Hindlimb muscle (tissue), 1 donor: ENCODE results near the gene ORC4. TPM values are rescaled to one million over a fixed set of nuclear protein-coding genes. Genes with fewer than 3 reads are reported as not detected.
"Not testable (repeated sequence)": the region's sequence is repeated elsewhere in the genome, so short reads cannot be mapped to it uniquely, and the experiment has no call there.

Experiments
- DNase-seq: peaks from one replicate; pipeline ENCODE4 v3.0.0-alpha.2; 2013
- polyA plus RNA-seq: library from polyadenylated mRNA; unstranded; fragments of 120-200 nt; gene quantifications from one replicate; pipeline ENCODE4 v1.2.1, GENCODE V29; 2013; ENCODE audit not compliant: insufficient read length

The ORC4 gene
- polyA plus RNA-seq, 1 donor = 33.7 TPM

DNA sequence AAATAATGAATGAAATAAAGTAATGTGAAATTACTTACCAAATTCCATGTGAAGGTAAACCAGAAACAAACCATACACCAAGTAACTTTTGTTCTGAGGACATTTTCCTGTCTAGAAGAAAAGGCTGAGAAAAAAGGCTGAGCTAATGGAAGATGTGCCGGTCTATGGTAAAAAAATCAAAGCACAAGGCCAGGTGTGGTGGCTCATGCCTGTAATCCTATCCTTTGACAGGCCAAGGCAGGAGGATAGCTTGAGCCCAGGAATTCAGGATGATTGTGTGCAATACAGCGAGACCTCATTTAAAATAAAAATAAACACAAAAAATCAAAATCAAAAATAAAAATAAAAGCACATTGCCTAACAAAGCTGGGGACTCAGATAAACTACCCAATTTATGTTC lies 6.7 kb downstream of the ORC4 start:
- no peak for DNase-seq

DNA sequence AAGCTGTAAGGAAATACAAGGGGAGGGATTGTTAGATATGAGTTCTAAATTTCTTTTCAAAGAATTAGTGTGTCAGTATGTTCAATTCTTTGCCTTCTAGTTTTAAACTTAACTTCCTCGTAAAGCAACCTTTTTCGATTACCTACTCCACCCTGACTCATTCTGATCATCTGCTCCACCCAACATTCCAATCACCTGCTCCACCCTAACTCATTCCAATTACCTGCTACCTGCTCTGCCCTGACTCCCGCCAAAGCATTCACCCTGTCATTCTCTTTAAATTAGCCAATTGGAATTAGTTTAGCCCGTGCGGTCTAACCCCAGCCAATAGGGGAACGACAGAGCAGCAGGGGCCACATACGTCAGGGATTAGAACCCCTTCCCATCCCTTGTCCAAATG lies 12.1 kb downstream of the ORC4 start:
- not testable (repeated sequence) for DNase-seq

DNA sequence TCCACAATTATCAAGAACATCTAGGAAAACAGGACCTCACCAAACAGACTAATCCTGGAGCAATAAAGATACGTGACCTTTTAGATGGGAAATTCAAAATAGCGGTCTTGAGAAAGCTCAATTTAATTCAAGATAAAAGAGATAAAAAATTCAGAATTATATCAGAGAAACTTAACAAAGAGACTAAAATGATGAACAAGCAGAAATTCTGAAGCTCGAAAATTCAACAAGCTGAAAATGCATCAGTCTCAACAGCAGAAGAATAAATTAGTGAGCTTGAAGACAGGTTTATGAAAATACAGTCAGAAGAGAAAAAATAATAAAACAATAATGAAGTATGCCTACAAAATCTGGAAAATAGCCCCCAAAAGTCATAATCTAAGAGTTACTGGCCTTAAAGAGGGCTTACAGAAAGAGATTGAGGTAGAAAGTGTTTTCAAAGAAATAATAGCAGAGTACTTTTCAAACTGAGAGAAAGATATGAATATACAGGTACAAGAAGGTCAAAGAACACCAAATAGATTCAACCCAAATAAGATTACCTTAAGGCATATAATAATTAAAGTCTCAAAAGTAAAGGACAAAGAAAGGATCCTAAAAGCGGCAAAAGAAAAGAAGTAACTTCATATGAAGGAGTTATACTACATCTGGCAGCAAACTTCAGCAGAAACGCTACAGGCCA lies 13.2 kb downstream of the ORC4 start:
- DNase-seq = no peak

DNA sequence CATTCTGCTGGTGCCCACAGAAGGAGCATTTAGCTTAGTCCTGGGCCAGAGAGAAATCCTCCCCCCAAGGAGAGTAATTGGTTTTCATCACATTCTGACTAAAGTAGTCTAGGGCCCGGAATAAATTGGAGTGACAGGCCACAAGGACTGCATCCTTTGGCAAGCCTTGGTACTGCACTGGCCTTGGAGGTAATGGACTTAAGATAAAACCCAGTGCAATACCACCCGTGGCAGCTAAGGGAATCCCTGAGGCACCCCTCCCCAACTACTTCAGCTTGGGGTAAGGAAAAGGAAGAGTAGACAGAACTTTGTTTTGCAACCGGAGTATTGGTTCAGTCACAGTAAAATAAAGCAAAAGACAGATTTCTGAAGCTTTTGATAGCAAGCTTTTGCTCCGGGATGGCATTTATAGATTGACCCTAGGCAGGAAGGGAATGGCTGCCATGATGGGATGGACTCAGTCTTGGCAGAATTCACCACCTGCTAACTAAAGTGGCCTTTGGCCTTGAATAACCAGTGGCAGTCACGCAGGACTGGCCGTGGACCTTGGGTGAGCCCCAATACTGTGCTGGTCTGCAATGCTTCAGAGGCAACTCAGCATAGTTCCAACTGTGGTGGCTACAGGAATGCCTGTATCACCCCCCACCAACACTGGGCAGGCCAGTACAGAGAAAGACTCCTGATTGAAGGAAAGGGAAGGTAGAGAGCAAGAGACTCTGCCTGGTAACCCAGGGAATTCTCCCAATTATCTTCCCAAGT lies 14.1 kb downstream of the ORC4 start:
- DNase-seq = no peak

DNA sequence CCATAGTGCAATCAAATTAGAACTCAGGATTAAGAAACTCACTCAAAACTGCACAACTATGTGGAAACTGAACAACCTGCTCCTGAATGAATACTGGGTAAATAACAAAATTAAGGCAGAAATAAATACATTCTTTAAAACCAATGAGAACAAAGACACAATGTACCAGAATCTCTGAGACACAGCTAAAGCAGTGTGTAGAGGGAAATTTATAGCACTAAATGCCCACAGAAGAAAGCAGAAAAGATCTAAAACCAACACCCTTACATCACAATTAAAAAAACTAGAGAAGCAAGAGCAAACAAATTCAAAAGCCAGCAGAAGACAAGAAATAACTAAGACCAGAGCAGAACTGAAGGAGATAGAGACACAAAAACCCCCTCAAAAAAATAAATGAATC lies 18.1 kb downstream of the ORC4 start:
- DNase-seq = not testable (repeated sequence)

DNA sequence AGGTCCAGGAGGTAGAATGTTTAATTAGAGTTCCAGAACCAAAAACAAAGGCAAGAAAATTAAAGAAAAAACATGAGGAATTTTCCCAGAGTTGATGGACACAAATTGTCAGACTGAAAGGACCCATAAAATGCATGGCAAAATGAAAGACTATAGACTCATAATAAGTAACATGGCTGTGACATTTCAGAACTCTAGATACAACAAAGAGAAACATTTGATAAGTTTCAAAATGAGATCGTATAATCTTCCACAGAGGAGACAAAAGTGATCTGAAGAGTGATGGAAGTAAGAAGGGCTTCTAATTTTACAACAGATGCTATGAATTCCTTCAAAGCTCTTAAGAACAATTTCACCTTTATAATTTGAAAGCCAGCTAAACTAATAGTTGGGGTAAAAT lies 20.4 kb downstream of the ORC4 start:
- no peak for DNase-seq

DNA sequence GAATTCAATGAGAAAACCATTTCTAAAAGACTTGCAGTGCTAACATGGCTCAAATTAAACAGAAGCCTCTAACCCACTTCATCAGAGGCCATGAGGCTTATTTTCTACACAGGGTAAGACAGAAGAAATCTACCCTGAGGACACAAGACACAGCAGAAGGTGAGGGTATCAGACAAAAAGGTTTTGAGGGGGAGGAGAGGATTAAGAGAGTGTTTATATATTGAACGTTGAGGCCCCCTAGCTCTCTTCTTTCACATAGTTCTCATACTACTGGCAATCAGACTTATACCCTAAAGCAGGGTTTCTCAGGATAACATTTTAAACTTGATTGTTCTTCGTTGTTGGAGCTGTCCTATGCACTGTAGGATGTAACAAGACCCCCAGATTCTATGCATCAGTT lies 21.4 kb downstream of the ORC4 start:
- DNase-seq = no peak

DNA sequence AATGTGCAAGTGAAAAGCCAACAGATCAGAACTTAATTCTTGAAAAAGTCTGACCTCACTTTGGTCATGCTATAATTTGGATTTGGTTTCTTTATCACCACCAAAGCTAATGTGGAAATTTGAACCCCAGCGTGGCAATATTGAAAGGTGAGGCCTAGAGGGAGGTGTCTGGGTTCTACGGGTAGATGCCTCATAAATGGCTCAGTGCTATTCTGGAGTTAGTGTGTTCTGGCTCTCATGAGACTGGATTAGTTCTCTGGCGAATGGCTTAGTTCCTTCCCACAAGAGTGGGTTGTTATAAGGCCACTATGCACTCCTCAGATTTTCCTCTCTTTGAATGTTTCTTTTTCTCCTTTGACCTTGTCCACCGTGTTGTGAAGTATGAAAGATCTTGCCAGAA lies 22.3 kb downstream of the ORC4 start:
- no peak for DNase-seq

DNA sequence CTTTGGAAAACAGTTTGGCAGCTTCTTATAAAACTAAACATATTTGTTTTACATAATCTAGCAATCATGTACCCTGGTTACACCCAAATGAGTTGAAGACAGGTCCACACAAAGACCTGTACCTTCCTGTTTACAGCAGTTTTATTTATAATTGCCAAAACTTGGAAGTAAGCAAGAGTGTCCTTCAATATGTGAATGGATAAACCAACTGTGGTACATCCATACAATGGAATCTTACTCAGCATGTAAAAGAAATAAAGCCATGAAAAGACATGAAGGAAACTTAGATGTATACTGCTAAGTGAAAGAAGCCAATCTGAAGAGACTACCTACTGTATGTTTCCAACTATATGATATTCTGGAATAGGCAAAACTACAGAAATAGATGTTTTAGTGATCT lies 23.7 kb downstream of the ORC4 start:
- DNase-seq = no peak

DNA sequence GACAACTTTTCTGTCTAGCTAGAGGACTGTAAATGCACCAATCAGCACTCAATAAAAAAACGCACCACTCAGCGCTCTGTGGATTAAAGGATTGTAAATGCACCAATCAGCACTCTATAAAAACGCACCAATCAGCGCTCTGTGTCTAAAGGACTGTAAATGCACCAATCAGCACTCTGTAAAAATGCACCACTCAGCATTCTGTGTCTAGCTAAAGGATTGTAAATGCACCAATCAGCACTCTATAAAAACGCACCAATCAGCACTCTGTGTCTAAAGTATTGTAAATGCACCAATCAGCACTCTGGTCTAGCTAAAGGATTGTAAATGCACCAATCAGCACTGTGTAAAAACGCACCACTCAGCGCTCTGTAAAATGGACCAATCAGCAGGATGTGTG lies 25.6 kb downstream of the ORC4 start:
- DNase-seq = not testable (repeated sequence)

DNA sequence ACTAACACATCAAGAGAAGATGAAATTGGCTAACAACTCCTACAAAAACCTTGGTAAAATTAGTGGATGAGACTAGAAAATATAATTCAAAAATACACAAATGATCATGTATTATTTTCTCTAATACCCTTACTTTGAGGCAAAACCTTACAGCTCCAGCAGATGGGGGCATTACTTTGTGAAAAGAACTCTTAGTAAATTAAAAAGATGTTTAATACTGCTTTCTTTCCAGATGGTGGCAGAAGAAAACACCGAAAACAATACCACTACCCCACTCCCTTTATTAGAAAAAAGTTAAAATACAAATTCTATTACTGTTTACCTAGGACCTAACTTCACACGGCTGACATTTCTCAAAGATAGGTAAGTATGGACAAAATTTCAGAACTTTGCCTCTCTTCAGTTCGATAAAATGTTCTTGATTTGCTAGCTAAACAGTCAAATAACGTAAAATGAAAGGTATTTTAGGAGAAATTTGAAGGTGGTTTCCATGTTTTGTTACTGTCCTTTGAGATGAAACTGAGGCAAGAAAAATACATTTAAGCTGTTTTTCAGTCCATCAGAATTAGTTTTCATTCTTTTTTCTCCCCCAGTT lies 30.6 kb downstream of the ORC4 start:
- peak; percentile 32 for DNase-seq

DNA sequence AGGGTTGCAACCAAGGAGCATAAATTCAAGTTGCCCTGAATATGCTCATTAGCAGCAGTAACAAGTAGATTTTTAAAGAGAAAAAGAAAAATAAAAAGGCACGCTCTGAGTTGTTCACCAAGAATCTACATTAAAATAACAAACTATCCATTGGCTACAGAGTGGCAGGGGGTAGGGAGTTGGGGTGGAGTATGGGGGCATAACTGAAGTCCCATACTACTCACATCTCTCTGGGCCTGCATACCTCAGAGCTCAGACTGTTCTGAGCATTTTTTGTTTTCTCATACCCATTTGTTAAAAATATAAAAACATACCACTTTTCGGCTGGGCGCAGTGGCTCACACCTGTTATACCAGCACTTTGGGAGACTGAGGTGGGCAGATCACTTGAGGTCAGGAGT lies 31.4 kb downstream of the ORC4 start:
- DNase-seq = no peak

DNA sequence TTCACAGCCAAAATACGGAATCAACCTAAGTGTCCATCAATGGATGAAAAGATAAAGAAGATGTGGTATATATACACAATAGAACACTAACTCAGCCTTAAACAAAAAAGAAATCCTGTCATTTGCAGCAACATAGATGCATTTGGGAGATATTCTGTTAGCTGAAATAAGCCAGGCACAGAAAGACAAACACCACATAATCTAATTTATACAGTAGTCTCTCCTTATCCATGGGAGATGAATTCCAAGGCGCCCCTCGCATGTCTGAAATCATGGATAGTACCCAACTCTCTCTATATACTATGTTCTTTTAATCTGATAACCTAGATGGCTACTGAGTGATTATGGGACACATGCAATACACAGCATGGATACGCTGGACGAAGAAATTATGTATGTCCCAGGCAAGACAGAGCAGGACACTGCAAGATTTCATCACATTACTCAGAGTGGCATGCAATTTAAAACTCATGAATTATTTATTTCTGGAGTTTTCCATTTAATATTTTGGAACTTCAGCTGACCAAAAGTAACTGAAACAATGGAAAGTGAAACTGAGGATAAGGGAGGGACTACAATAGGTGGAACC lies 39.5 kb downstream of the ORC4 start:
- DNase-seq = no peak

DNA sequence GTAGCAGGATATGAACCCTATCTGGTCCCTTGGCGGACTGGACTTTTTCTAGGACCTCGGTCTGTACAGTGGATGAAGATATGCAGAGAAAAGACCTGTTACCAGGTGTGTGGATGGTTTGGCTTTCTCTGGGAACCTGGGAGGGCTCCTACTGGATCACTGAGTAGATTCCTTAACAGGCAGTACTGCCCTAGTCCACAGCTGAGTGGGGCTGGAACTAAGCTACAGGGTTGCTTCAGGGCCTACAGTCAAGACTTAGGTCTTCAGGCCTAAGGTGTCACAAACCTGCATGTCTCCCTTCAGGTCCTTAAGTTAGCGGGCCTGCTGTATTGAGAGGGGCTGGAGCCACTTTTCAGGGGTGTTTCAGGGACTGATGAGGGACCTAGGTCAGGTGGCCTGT lies 42.9 kb downstream of the ORC4 start:
- no peak for DNase-seq

DNA sequence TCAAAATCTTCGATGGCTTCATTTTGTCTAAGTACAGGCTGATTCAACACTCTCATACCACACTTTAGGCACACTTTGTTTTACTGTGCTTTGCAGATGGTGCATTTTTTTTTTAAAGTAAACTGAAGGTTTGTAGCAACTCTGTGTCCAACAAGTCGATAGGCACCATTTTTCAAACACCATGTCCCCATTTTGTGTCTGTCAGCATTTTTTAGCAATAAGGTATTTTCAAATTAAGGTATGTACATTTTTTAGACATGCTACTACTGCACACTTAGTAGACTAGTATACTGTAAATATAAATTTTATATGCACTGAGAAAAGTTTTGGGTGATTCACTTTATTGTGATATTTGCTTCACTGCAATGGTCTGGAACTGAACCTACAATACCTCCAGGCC lies 44.4 kb downstream of the ORC4 start:
- no peak for DNase-seq

DNA sequence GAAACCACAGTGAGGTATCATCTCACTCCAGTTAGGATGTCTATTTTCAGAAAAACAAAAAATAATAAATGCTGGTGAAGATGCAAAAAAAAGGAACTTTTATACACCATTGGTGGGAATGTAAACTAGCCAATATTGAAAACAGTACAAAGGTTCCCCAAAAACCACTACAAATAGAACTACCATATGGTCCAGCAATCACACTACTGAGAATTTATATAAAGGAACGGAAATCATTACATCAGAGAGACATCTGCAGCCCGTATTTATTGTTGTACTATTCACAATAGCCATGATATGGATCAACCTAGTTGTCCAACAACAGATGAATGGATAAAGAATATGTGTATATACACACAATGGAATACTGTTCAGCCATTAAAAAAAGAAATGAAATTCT lies 52.0 kb downstream of the ORC4 start:
- no peak for DNase-seq

DNA sequence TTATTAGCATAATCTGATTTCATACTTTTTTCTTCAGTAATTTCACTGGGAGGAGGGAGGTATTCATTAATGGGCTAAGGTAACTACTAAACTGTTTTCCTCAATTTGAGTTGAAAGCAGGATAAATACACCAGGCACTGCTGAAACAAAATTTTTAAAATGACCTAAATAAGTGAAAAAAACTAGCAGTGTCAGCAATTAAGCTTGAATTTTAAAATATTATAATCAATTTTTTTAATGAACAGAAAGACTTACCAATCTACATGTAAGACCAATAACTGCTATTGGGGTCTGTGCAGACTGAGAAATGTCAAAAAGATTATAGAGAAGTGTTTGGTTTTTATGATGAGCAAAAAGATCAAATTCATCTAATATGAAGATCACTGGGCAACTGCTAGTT lies 68.4 kb downstream of the ORC4 start:
- DNase-seq = no peak

DNA sequence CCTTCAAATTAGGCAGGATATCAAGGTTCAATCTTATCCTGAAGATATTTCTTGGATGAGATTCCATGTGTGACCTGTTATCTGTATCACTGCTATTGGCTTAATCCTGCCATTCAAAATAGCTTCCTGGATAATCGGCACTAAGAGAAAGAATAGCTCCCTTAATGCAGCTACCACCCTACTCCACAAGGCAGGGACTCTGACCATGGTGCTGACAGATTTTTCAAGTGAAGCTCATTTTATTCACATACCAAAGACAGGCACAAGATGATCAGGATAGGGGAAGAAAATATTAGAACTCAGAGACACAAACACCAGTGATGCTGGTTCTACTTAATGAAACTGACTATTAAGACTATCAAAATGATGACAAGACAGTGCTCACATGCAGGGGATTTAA lies 74.9 kb downstream of the ORC4 start:
- DNase-seq = no peak

DNA sequence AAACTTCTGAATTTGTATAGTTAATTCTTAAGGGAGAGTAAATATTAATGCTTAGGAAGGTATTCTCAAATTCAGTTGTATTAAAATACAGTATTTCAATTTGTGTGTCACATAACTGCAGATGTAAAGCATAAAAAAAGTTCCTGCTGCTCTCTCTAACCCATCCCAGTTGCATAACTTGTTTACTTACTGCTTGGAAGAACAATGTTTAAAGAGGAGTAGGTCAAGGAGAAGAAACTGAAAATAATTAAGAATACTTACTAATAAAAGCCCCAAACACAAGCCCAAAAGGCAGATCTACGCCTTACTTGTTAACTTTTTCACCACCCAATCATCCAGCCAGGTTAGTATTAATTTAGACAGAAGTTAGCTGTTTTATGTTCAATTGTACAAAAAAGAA lies 81.2 kb downstream of the ORC4 start:
- no peak for DNase-seq

DNA sequence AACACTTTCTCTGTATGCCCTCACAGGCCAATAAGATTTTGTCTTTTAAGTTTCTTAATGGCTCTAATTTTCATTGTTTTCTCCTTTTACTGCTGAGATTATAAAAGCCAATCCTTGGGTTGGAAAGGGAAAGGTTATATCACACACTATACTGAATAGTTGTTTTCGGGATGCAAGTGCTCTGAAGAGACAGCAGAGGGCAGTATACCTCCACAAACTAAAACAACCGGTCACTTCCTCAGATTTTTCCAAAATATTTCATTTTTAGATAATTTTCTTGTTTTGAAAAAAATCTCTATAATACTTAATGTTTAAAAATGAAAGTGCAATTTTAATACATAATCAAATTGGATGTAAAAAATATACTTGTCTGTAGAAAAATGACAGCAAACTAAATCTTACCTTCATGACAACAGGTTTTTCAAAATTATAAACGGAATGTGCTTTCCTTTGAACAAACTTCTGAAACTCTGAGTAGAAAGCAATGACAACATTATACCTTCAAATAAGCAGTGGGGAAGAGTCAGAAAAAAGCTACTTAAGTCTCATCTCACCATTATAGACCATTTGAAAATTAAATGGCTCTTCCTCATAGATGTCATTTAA lies 82.7 kb downstream of the ORC4 start:
- DNase-seq = no peak

DNA sequence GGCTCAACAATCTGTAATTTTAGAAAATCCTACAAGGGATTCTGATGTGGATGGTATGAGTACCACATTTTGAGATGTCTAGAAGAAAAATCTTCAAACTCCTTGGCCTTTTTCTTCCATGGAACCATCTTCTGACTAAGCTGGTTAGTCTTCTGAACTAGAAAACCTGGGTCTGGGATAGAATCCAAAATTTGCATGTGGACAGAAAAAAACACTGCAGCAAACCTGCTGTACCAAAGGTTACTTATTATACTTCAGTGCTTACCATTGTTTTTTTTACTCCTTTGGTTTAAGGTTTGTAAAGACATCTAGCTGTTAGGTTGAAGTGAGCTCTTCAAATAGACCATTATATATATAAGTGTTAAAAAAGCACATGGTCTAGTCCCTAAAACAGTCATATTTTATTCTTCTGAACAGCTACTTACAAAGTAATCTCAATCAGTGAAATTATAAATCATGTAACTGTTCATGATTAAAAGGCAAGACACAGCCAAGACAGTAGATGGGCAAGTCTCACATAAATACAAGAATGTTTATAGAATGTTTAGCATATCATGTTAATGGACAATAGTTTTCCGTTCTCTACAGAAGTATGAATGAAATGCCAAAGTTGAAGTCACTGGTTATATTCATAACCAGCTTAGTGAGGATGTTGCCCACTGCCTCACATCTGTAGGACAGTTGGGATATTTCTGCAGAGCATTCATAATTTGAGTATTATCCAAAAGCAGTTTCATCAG lies 85.5 kb downstream of the ORC4 start:
- no peak for DNase-seq

DNA sequence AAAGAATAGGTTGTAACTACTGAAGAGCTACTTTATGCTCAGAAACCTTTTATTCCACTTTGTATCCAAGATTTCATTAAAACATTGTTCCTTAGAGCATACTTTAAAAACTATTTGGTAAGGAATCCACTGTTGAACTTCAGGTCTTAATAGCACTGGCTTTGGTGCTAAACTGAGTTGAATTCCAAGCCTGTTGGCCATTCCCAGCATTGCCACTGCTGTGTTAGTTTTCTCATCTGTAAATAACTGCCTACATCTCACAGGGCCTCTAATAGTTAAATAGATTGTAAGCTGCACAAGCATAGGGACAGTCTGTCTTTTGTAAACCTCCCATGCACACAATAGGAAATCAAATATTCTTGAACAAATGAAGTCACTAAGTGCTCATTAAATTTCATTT lies 86.6 kb downstream of the ORC4 start:
- no peak for DNase-seq
